H9 (cell line): ENCODE results near the gene SP3. TPM values are rescaled to one million over a fixed set of nuclear protein-coding genes. Genes with fewer than 3 reads are reported as not detected.

Experiments used
- DNase-seq: peaks from one replicate; pipeline ENCODE4 v3.0.0-alpha.2; 2017
- H2AFZ ChIP-seq: one replicate; pipeline ENCODE4 v1.6.1; 2013; ENCODE audit warnings: mild to moderate bottlenecking, low read length, control low read depth, moderate library complexity
- H2AK5ac ChIP-seq: 2 replicates; pipeline ENCODE4 v1.6.1; 2013; ENCODE audit warnings: low read length, control low read depth, mixed read lengths; ENCODE audit not compliant: insufficient read length
- H2BK120ac ChIP-seq: one replicate; pipeline ENCODE4 v1.6.1; 2013; ENCODE audit warnings: low read depth, mild to moderate bottlenecking, low read length, control low read depth, inconsistent platforms; ENCODE audit not compliant: poor library complexity, severe bottlenecking
- H2BK12ac ChIP-seq: 2 replicates; pipeline ENCODE4 v1.6.1; 2013; ENCODE audit warnings: low read length, control low read depth, mixed read lengths, low read depth; ENCODE audit not compliant: insufficient read length
- H2BK15ac ChIP-seq: 2 replicates; pipeline ENCODE4 v1.6.1; 2013; ENCODE audit warnings: low read depth, low read length, control low read depth
- H2BK20ac ChIP-seq: one replicate; pipeline ENCODE4 v1.6.1; 2013; ENCODE audit warnings: low read depth, mild to moderate bottlenecking, low read length, control low read depth, inconsistent platforms; ENCODE audit not compliant: poor library complexity, severe bottlenecking
- H2BK5ac ChIP-seq: 2 replicates; pipeline ENCODE4 v1.6.1; 2013; ENCODE audit warnings: low read length, control low read depth, mixed read lengths; ENCODE audit not compliant: insufficient read length
- H3K14ac ChIP-seq: 2 replicates; pipeline ENCODE4 v1.6.1; 2013; ENCODE audit warnings: low read length, control low read depth; ENCODE audit not compliant: insufficient read depth
- H3K18ac ChIP-seq: 2 replicates; pipeline ENCODE4 v1.6.1; 2013; ENCODE audit warnings: low read depth, mild to moderate bottlenecking, mixed read lengths, low read length, control low read depth; ENCODE audit not compliant: insufficient read length
- H3K23ac ChIP-seq: 2 replicates; pipeline ENCODE4 v1.6.1; 2013; ENCODE audit warnings: low read length, control low read depth, mixed read lengths, low read depth; ENCODE audit not compliant: insufficient read length
- H3K23me2 ChIP-seq: 2 replicates; pipeline ENCODE4 v1.6.1; 2013; ENCODE audit warnings: low read depth, mild to moderate bottlenecking, mixed read lengths, low read length, control low read depth; ENCODE audit not compliant: insufficient read length, poor library complexity, severe bottlenecking
- H3K27ac ChIP-seq: 2 replicates; pipeline ENCODE4 v1.5.1; 2013; ENCODE audit warnings: low read length, control low read depth, mixed read lengths, low read depth; ENCODE audit not compliant: insufficient read length
- H3K27me3 ChIP-seq: 2 replicates; pipeline ENCODE4 v1.6.1; 2013; ENCODE audit warnings: low read length, control low read depth, inconsistent platforms; ENCODE audit not compliant: insufficient read depth
- H3K4ac ChIP-seq: 2 replicates; pipeline ENCODE4 v1.6.1; 2013; ENCODE audit warnings: low read depth, mild to moderate bottlenecking, control low read depth, inconsistent platforms, low read length, moderate library complexity
- H3K4me1 ChIP-seq: 2 replicates; pipeline ENCODE4 v1.6.1; 2013; ENCODE audit warnings: low read length, control low read depth, inconsistent platforms; ENCODE audit not compliant: insufficient read depth
- H3K4me2 ChIP-seq: 2 replicates; pipeline ENCODE4 v1.6.1; 2013; ENCODE audit warnings: low read length, control low read depth, mixed read lengths; ENCODE audit not compliant: insufficient read length, insufficient read depth
- H3K56ac ChIP-seq: 2 replicates; pipeline ENCODE4 v1.6.1; 2013; ENCODE audit warnings: low read depth, mild to moderate bottlenecking, mixed read lengths, low read length, control low read depth; ENCODE audit not compliant: insufficient read length
- H3K79me1 ChIP-seq: 2 replicates; pipeline ENCODE4 v1.6.1; 2013; ENCODE audit warnings: low read depth, mild to moderate bottlenecking, moderate library complexity, low read length, control low read depth, inconsistent platforms; ENCODE audit not compliant: insufficient read depth, poor library complexity, severe bottlenecking
- H3K79me2 ChIP-seq: 2 replicates; pipeline ENCODE4 v1.6.1; 2013; ENCODE audit warnings: low read length, control low read depth, inconsistent platforms; ENCODE audit not compliant: insufficient read depth
- H3K9ac ChIP-seq: 2 replicates; pipeline ENCODE4 v1.6.1; 2013; ENCODE audit warnings: low read length, control low read depth, mixed read lengths; ENCODE audit not compliant: insufficient read length; ENCODE audit errors: extremely low read depth
- H3K9me3 ChIP-seq: one replicate; pipeline ENCODE4 v1.6.1; 2013; ENCODE audit warnings: low read depth, low read length, inconsistent platforms; ENCODE audit not compliant: control insufficient read depth
- H3T11ph ChIP-seq: one replicate; pipeline ENCODE4 v1.6.1; 2013; ENCODE audit warnings: mild to moderate bottlenecking, low read length, control low read depth, inconsistent platforms
- H4K20me1 ChIP-seq: one replicate; pipeline ENCODE4 v1.6.1; 2013; ENCODE audit not compliant: control insufficient read depth, insufficient read length, insufficient read depth
- H4K5ac ChIP-seq: 2 replicates; pipeline ENCODE4 v1.6.1; 2013; ENCODE audit warnings: low read depth, mild to moderate bottlenecking, mixed read lengths, low read length, control low read depth; ENCODE audit not compliant: insufficient read length
- H4K8ac ChIP-seq: replicated peaks from 2 replicates; pipeline ENCODE4 v1.6.1; 2013; ENCODE audit warnings: low read length, control low read depth, mixed read lengths, low read depth; ENCODE audit not compliant: insufficient read length
- H4K91ac ChIP-seq: 2 replicates; pipeline ENCODE4 v1.6.1; 2013; ENCODE audit warnings: low read depth, mild to moderate bottlenecking, moderate library complexity, mixed read lengths, low read length, control low read depth; ENCODE audit not compliant: insufficient read length
- H3K27ac Mint-ChIP-seq, 3 experiments: 2 replicates in 2 of 3; 3 replicates in 1 of 3; pipeline ENCODE4 v1.8.0; 2020 to 2021; ENCODE audit warnings: mixed read lengths in 3 of 3, mild to moderate bottlenecking in 1 of 3, moderate library complexity in 1 of 3
- H3K27me3 Mint-ChIP-seq: 2 replicates; pipeline ENCODE4 v1.8.0; 2021; ENCODE audit warnings: low read depth, mild to moderate bottlenecking, moderate library complexity, mixed read lengths
- H3K36me3 Mint-ChIP-seq, 3 experiments: 2 replicates in 2 of 3; 3 replicates in 1 of 3; pipeline ENCODE4 v1.8.0; 2020 to 2021; ENCODE audit warnings: low read depth in 3 of 3, mixed read lengths in 3 of 3; ENCODE audit not compliant: insufficient read depth in 1 of 3
- H3K4me1 Mint-ChIP-seq, 2 experiments: 2 replicates each; pipeline ENCODE4 v1.8.0; 2020; ENCODE audit warnings: mixed read lengths in 2 of 2
- H3K4me3 Mint-ChIP-seq, 2 experiments: 2 replicates in 1 of 2; 3 replicates in 1 of 2; pipeline ENCODE4 v1.8.0; 2020 to 2021; ENCODE audit warnings: mild to moderate bottlenecking in 2 of 2, mixed read lengths in 2 of 2, moderate library complexity in 1 of 2
- H3K9me3 Mint-ChIP-seq, 2 experiments: 2 replicates in 1 of 2; 3 replicates in 1 of 2; pipeline ENCODE4 v1.8.0; 2020; ENCODE audit warnings: mild to moderate bottlenecking in 2 of 2, mixed read lengths in 2 of 2, moderate library complexity in 1 of 2
- CTCF ChIP-seq: fragments of 200-600 bp; sonication (generic); conservative IDR thresholded peaks from 3 replicates; pipeline ENCODE4 v1.8.0; 2021; ENCODE audit warnings: antibody characterized with exemption, mild to moderate bottlenecking
- WGBS: extraction: QIAGEN DNeasy Blood & Tissue Kit; methylation state at CpG from one replicate; pipeline ENCODE4 v1.1.7; 2013; ENCODE audit warnings: missing lambda C conversion rate, low lambda C conversion rate, mixed read lengths; ENCODE audit not compliant: insufficient read length; ENCODE audit errors: extremely low coverage; 5-methylcytosine and 5-hydroxymethylcytosine counted together
- total RNA-seq: library from RNA; stranded (reverse); gene quantifications from 2 replicates; pipeline ENCODE4 v1.2.1, GENCODE V29; 2021

Gene SP3
- total RNA-seq, 1 experiment from 2014 or later = 86.3 TPM

GRCh38 chr2:173958198-173958846, 6.9 kb downstream of the SP3 start:
- H2BK5ac ChIP-seq = no peak overlapping the region
- Mint-ChIP-seq H3K4me3 (no peak overlapping the region), H3K36me3 (peaks cover 51 to 61% (median 53%) of the 10 kb centered on the region in 3 experiments), H3K27ac (peak overlapping the region in 2 of 3 experiments; percentile 46 to 82; a peak in 3 of 7 replicates), H3K4me1 (peaks cover 29 to 43% of the 10 kb centered on the region in 2 experiments), H3K9me3 (peaks cover 0 to 5% of the 10 kb centered on the region in 2 experiments; a peak in 1 of 5 replicates), H3K27me3 (no peaks in the 10 kb centered on the region)
- no peak overlapping the region for H2AK5ac ChIP-seq
- H3K56ac ChIP-seq = no peak overlapping the region
- no peaks in the 10 kb centered on the region for H3K27me3 ChIP-seq
- H2AFZ ChIP-seq = no peak overlapping the region
- H2BK120ac ChIP-seq = no peak overlapping the region
- no peak overlapping the region for H4K5ac ChIP-seq
- no peak overlapping the region for H3K14ac ChIP-seq
- no peak overlapping the region for H2BK15ac ChIP-seq
- H3K23me2 ChIP-seq = no peaks in the 10 kb centered on the region
- H3K79me2 ChIP-seq = peaks cover 46% of the 10 kb centered on the region
- H2BK12ac ChIP-seq = no peak overlapping the region
- no peak overlapping the region for H4K91ac ChIP-seq
- no peaks in the 10 kb centered on the region for H4K20me1 ChIP-seq
- no peaks in the 10 kb centered on the region for H3K9me3 ChIP-seq
- no peak for DNase-seq
- no peak overlapping the region for H3K4ac ChIP-seq
- no peak overlapping the region for H2BK20ac ChIP-seq
- WGBS = no CpG with 5 or more reads among the region's 4 CpGs
- no peak overlapping the region for H4K8ac ChIP-seq
- H3T11ph ChIP-seq = no peak overlapping the region
- no peak overlapping the region for H3K27ac ChIP-seq
- H3K18ac ChIP-seq = no peak overlapping the region
- H3K4me1 ChIP-seq = no peaks in the 10 kb centered on the region
- no peak for TF ChIP-seq CTCF
- H3K79me1 ChIP-seq = no peaks in the 10 kb centered on the region
- H3K23ac ChIP-seq = no peak overlapping the region
- H3K9ac ChIP-seq = no peak overlapping the region
- no peak overlapping the region for H3K4me2 ChIP-seq
